A673 (cell line): ENCODE results near the gene USP2. TPM values are rescaled to one million over a fixed set of nuclear protein-coding genes. Genes with fewer than 3 reads are reported as not detected.
A peak's percentile ranks its signal among the peaks of the same experiment; 100 is the strongest.

Experiments
- BruUV-seq: library from RNA; stranded (reverse); fragments of 400-500 nt; replicated peaks from 2 replicates; lab custom pipeline; 2021; lab: Mats Ljungman, UMichigan
- CTCF ChIA-PET: fragments of 300-600 bp; sonication (Branson Sonifier 250); formaldehyde crosslinking; loops from one replicate; lab custom pipeline; 2022; ENCODE audit warnings: antibody characterized with exemption; lab: Charles Lee
- POLR2A ChIA-PET: fragments of 300-600 bp; sonication (Branson Sonifier 250); formaldehyde crosslinking; loops from one replicate; lab custom pipeline; 2022; ENCODE audit warnings: antibody characterized with exemption; ENCODE audit not compliant: low non-redundant PET; lab: Charles Lee
- DNase-seq: peaks from one replicate; pipeline ENCODE4 v3.0.0-alpha.2; 2015; ENCODE audit warnings: low spot score
- H3K27ac ChIP-seq: fragments of 200-600 bp; sonication (generic); 2 replicates; pipeline ENCODE4 v1.5.1; 2016; ENCODE audit warnings: mixed run types, low read depth, mild to moderate bottlenecking, mixed read lengths, antibody characterized with exemption, low read length; ENCODE audit not compliant: poor library complexity, severe bottlenecking
- H3K27me3 ChIP-seq: fragments of 200-600 bp; sonication (generic); replicated peaks from 2 replicates; pipeline ENCODE4 v1.6.1; 2017; ENCODE audit warnings: mixed run types, low read depth, mild to moderate bottlenecking, mixed read lengths, antibody characterized with exemption, low read length; ENCODE audit not compliant: insufficient read depth, poor library complexity
- H3K36me3 ChIP-seq: fragments of 200-600 bp; sonication (generic); 2 replicates; pipeline ENCODE4 v1.6.1; 2016; ENCODE audit warnings: mixed run types, mild to moderate bottlenecking, mixed read lengths, antibody characterized with exemption, low read length; ENCODE audit not compliant: insufficient read depth, poor library complexity, severe bottlenecking
- H3K4me1 ChIP-seq: fragments of 200-600 bp; sonication (generic); 2 replicates; pipeline ENCODE4 v1.6.1; 2017; ENCODE audit warnings: mixed run types, mild to moderate bottlenecking, mixed read lengths, antibody characterized with exemption, low read length; ENCODE audit not compliant: insufficient read depth, poor library complexity, severe bottlenecking
- H3K4me3 ChIP-seq: fragments of 200-600 bp; sonication (generic); 2 replicates; pipeline ENCODE4 v1.5.1; 2016; ENCODE audit warnings: low read depth, mixed run types, mild to moderate bottlenecking, mixed read lengths, low read length; ENCODE audit not compliant: poor library complexity, severe bottlenecking
- H3K9me3 ChIP-seq: fragments of 200-600 bp; sonication (generic); 2 replicates; pipeline ENCODE4 v1.6.1; 2016; ENCODE audit warnings: mixed run types, low read depth, mild to moderate bottlenecking, mixed read lengths, antibody characterized with exemption, low read length; ENCODE audit not compliant: poor library complexity, severe bottlenecking
- CTCF ChIP-seq: fragments of 300-800, 200-600 bp; sonication (generic); conservative IDR thresholded peaks from 2 replicates; pipeline ENCODE4 v1.5.1; 2017; ENCODE audit warnings: low read depth, mild to moderate bottlenecking, antibody characterized with exemption, low read length, moderate library complexity, mixed read lengths
- EZH2 ChIP-seq: fragments of 200-600 bp; sonication (generic); IDR thresholded peaks from 2 replicates; pipeline ENCODE4 v1.6.1; 2017; ENCODE audit warnings: borderline replicate concordance, low read depth, mild to moderate bottlenecking, mixed read lengths, antibody characterized with exemption, low read length; ENCODE audit not compliant: poor library complexity, severe bottlenecking
- intact Hi-C: fragments of 100-400 bp; cut with micrococcal nuclease; formaldehyde crosslinking; loops from one replicate; pipeline ENCODE4 v1.10.0; 2022; ENCODE audit not compliant: unreplicated experiment
- total RNA-seq: library from RNA; stranded (reverse); gene quantifications from 2 replicates; pipeline ENCODE4 v1.2.3, GENCODE V29; 2021

Gene USP2
- total RNA-seq, 1 experiment from 2014 or later, result 4.8 TPM

GRCh38 chr11:119365071-119365591 lies 16.4 kb downstream of the USP2 start:
- POLR2A ChIA-PET, result no interaction called here
- TF ChIP-seq EZH2 (no peak), CTCF (no peak)
- no peaks in the 10 kb centered on the region for H3K27me3 ChIP-seq
- no peak for DNase-seq
- no peak overlapping the region for H3K27ac ChIP-seq
- peaks cover 45% of the 10 kb centered on the region for H3K4me1 ChIP-seq
- no peaks in the 10 kb centered on the region for H3K36me3 ChIP-seq
- no peak overlapping the region for H3K4me3 ChIP-seq
- CTCF ChIA-PET, result interaction anchor here (0.6 kb wide), 1 partner anchor 9 kb away, joined by 3 read pairs; no protein-coding TSS in a partner anchor
- intact Hi-C loops, result no loop called here
- BruUV-seq, result no TSS peak
- H3K9me3 ChIP-seq, result no peaks in the 10 kb centered on the region

GRCh38 chr11:119363851-119364590 lies 17.5 kb downstream of the USP2 start:
- no peaks in the 10 kb centered on the region for H3K36me3 ChIP-seq
- BruUV-seq, result no TSS peak
- TF ChIP-seq EZH2 (no peak), CTCF (no peak)
- no peaks in the 10 kb centered on the region for H3K9me3 ChIP-seq
- peak overlapping the region; percentile 44 for H3K4me3 ChIP-seq
- H3K27ac ChIP-seq, result peak overlapping the region; percentile 35
- H3K4me1 ChIP-seq, result peaks cover 38% of the 10 kb centered on the region
- CTCF ChIA-PET, result interaction anchor here (0.6 kb wide), 3 partner anchors 8 to 137 kb away, joined by 3 to 8 read pairs (median 4); no protein-coding TSS in a partner anchor
- intact Hi-C loops, result no loop called here
- DNase-seq, result peak; percentile 68
- H3K27me3 ChIP-seq, result no peaks in the 10 kb centered on the region
- POLR2A ChIA-PET, result interaction anchor here (0.6 kb wide), 1 partner anchor 30 kb away, joined by 3 read pairs; the partner anchor contains the start of gene RNF26

GRCh38 chr11:119363081-119363850 lies 18.2 kb downstream of the USP2 start:
- no peaks in the 10 kb centered on the region for H3K9me3 ChIP-seq
- H3K36me3 ChIP-seq, result peaks cover 4% of the 10 kb centered on the region
- intact Hi-C loops, result no loop called here
- TF ChIP-seq CTCF, result no peak
- TF ChIP-seq EZH2, result no peak
- no peak for DNase-seq
- H3K4me1 ChIP-seq, result peaks cover 31% of the 10 kb centered on the region
- CTCF ChIA-PET, result interaction anchor here (0.6 kb wide), 3 partner anchors 7 to 136 kb away, joined by 3 to 8 read pairs (median 4); no protein-coding TSS in a partner anchor
- POLR2A ChIA-PET, result no interaction called here
- H3K4me3 ChIP-seq, result peak overlapping the region; percentile 44
- BruUV-seq, result no TSS peak
- H3K27me3 ChIP-seq, result no peaks in the 10 kb centered on the region
- H3K27ac ChIP-seq, result peak overlapping the region; percentile 35
